SK-N-SH (cell line): ENCODE data around the gene COLEC11. TPM values are rescaled to one million over a fixed set of nuclear protein-coding genes. Genes with fewer than 3 reads are reported as not detected.

Experiments used
- CTCF ChIA-PET: fragments of 300-600, 350-600 bp; formaldehyde crosslinking; extraction: SDS; loops from one replicate; lab custom pipeline; 2021; lab: Yijun Ruan, JAX
- POLR2A ChIA-PET: fragments of 350-600 bp; sonication (Branson Sonifier 250); formaldehyde crosslinking; extraction: SDS; loops from one replicate; lab custom pipeline; 2020; ENCODE audit warnings: antibody characterized with exemption, inconsistent platforms; lab: Yijun Ruan, JAX
- DNase-seq: peaks from one replicate; pipeline ENCODE4 v3.0.0; 2012
- H2AFZ ChIP-seq: fragments of 200-600 bp; sonication (generic); 2 replicates; pipeline ENCODE4 v1.8.1; 2016; ENCODE audit warnings: antibody characterized with exemption, mild to moderate bottlenecking, low read depth
- H3F3A ChIP-seq: fragments of 200-600 bp; sonication (generic); replicated peaks from 2 replicates; pipeline ENCODE3; 2016; ENCODE audit warnings: antibody characterized with exemption, mild to moderate bottlenecking; ENCODE audit not compliant: insufficient read depth
- H3K27ac ChIP-seq, 2 experiments: fragments of 200-500 bp in 1 of 2; fragments of 200-600 bp in 1 of 2; sonication (Bioruptor generic) in 1 of 2; sonication (generic), shearing (Covaris generic) in 1 of 2; 2 replicates each; pipeline versions ENCODE4 v1.5.1 to v1.6.1; 2014 to 2016; ENCODE audit warnings: low read depth in 2 of 2, inconsistent platforms in 1 of 2, low read length in 1 of 2, mild to moderate bottlenecking in 1 of 2, mixed read lengths in 1 of 2
- H3K27me3 ChIP-seq: fragments of 200-600 bp; sonication (generic), shearing (Covaris generic); 2 replicates; pipeline ENCODE4 v1.6.1; 2016; ENCODE audit warnings: mixed run types; ENCODE audit not compliant: insufficient read depth
- H3K36me3 ChIP-seq, 2 experiments: fragments of 200-500 bp in 1 of 2; fragments of 200-600 bp in 1 of 2; sonication (Bioruptor generic) in 1 of 2; sonication (generic) in 1 of 2; replicated peaks in 1 of 2; 2 replicates each; pipeline versions ENCODE3 to v1.5.1; 2014 to 2016; ENCODE audit warnings: low read length in 1 of 2, mild to moderate bottlenecking in 1 of 2; ENCODE audit not compliant: insufficient read depth in 2 of 2, control insufficient read depth in 1 of 2
- H3K4me1 ChIP-seq, 2 experiments: fragments of 200-500 bp in 1 of 2; fragments of 200-600 bp in 1 of 2; sonication (Bioruptor generic) in 1 of 2; sonication (generic), shearing (Covaris generic) in 1 of 2; 2 replicates each; pipeline versions ENCODE4 v1.5.1 to v1.6.1; 2014 to 2016; ENCODE audit warnings: low read depth in 1 of 2, low read length in 1 of 2, mixed run types in 1 of 2; ENCODE audit not compliant: insufficient read depth in 2 of 2, control insufficient read depth in 1 of 2
- H3K4me2 ChIP-seq: fragments of 200-600 bp; sonication (generic), shearing (Covaris generic); 2 replicates; pipeline ENCODE4 v1.6.1; 2017; ENCODE audit warnings: mixed run types
- H3K4me3 ChIP-seq, 2 experiments: fragments of 200-500 bp in 1 of 2; fragments of 200-600 bp in 1 of 2; sonication (Bioruptor generic) in 1 of 2; sonication (generic), shearing (Covaris generic) in 1 of 2; 2 replicates each; pipeline versions ENCODE4 v1.5.1 to v1.8.1; 2014 to 2016; ENCODE audit warnings: low read depth in 2 of 2, inconsistent platforms in 1 of 2, low read length in 1 of 2, mild to moderate bottlenecking in 1 of 2, mixed read lengths in 1 of 2, moderate library complexity in 1 of 2
- H3K79me2 ChIP-seq: fragments of 200-600 bp; sonication (generic); 2 replicates; pipeline ENCODE4 v1.8.1; 2017; ENCODE audit warnings: mild to moderate bottlenecking; ENCODE audit not compliant: insufficient read depth
- H3K9ac ChIP-seq: fragments of 200-600 bp; sonication (generic); 2 replicates; pipeline ENCODE4 v1.6.1; 2017; ENCODE audit warnings: mixed run types
- H3K9me2 ChIP-seq: fragments of 200-600 bp; sonication (generic); 2 replicates; pipeline ENCODE4 v1.6.1; 2017; ENCODE audit warnings: mixed run types
- H3K9me3 ChIP-seq: fragments of 200-600 bp; sonication (generic); 2 replicates; pipeline ENCODE4 v1.6.1; 2017; ENCODE audit warnings: mixed run types, mild to moderate bottlenecking, moderate library complexity
- H4K20me1 ChIP-seq: fragments of 200-600 bp; sonication (generic); 2 replicates; pipeline ENCODE4 v1.6.1; 2017; ENCODE audit warnings: mild to moderate bottlenecking, mixed run types; ENCODE audit not compliant: insufficient read depth
- CHD2 ChIP-seq: fragments of 150-350 bp; IDR thresholded peaks from 2 replicates; pipeline ENCODE4 v1.6.1; 2018; ENCODE audit warnings: low read length; ENCODE audit not compliant: partially characterized antibody
- EP300 ChIP-seq, 2 experiments: IDR thresholded peaks; 2 replicates each; pipeline versions ENCODE4 v1.4.0 to v1.6.1; 2012; ENCODE audit warnings: borderline replicate concordance in 1 of 2, low read depth in 1 of 2, low read length in 1 of 2
- EZH2phosphoT487 ChIP-seq: fragments of 200-600 bp; sonication (generic); IDR thresholded peaks from 2 replicates; pipeline ENCODE4 v1.6.1; 2017; ENCODE audit warnings: low read depth, mixed run types, mild to moderate bottlenecking, antibody characterized with exemption, moderate library complexity, borderline replicate concordance
- FOSL2 ChIP-seq: IDR thresholded peaks from 2 replicates; pipeline ENCODE4 v1.4.0; 2012; ENCODE audit warnings: low read depth, mild to moderate bottlenecking, moderate library complexity, borderline replicate concordance
- FOXM1 ChIP-seq: IDR thresholded peaks from 2 replicates; pipeline ENCODE4 v1.4.0; 2012; ENCODE audit warnings: low read depth, mild to moderate bottlenecking
- GATA2 ChIP-seq: sonication (generic); formaldehyde crosslinking; IDR thresholded peaks from 2 replicates; pipeline ENCODE4 v1.5.0; 2020; ENCODE audit warnings: mild to moderate bottlenecking, missing genetic modification reagents
- JUND ChIP-seq: IDR thresholded peaks from 2 replicates; pipeline ENCODE4 v1.4.0; 2012
- MEF2A ChIP-seq: IDR thresholded peaks from 2 replicates; pipeline ENCODE4 v1.4.0; 2012; ENCODE audit warnings: low read depth, borderline replicate concordance
- NFIC ChIP-seq: IDR thresholded peaks from 2 replicates; pipeline ENCODE4 v1.4.0; 2012; ENCODE audit warnings: borderline replicate concordance
- NRF1 ChIP-seq: IDR thresholded peaks from 2 replicates; pipeline ENCODE4 v1.6.1; 2012; ENCODE audit warnings: low read depth, mild to moderate bottlenecking, low read length
- POLR2AphosphoS5 ChIP-seq: IDR thresholded peaks from 2 replicates; pipeline ENCODE4 v1.6.1; 2012; ENCODE audit warnings: low read depth, low read length
- RAD21 ChIP-seq: IDR thresholded peaks from 2 replicates; pipeline ENCODE4 v1.6.1; 2012; ENCODE audit warnings: mild to moderate bottlenecking, low read length
- RCOR1 ChIP-seq: fragments of 150-350 bp; IDR thresholded peaks from 2 replicates; pipeline ENCODE4 v1.6.1; 2017; ENCODE audit warnings: antibody characterized with exemption, low read length
- RFX5 ChIP-seq: IDR thresholded peaks from 2 replicates; pipeline ENCODE4 v1.6.1; 2012; ENCODE audit warnings: mild to moderate bottlenecking, improper control_type of control experiment, low read length
- RXRA ChIP-seq: IDR thresholded peaks from 2 replicates; pipeline ENCODE4 v1.4.0; 2012; ENCODE audit warnings: low read depth, mild to moderate bottlenecking, borderline replicate concordance
- SMC3 ChIP-seq: IDR thresholded peaks from 2 replicates; pipeline ENCODE4 v1.6.1; 2012; ENCODE audit warnings: low read depth, low read length, improper control_type of control experiment
- TEAD4 ChIP-seq: IDR thresholded peaks from 2 replicates; pipeline ENCODE4 v1.4.0; 2012; ENCODE audit warnings: mild to moderate bottlenecking, borderline replicate concordance; ENCODE audit not compliant: insufficient read depth
- WGBS: methylation state at CpG from one replicate; pipeline ENCODE4 v1.1.6; 2017; ENCODE audit warnings: low lambda C conversion rate; 5-methylcytosine and 5-hydroxymethylcytosine counted together
- polyA plus RNA-seq, 3 experiments: library from polyadenylated mRNA; depleted of rRNA; stranded (reverse); fragments of >200 nt; gene quantifications; 2 replicates each; pipeline ENCODE4 v1.2.3, GENCODE V29; 2012
- TF ChIP-seq, protein P1 (sequence below): IDR thresholded peaks from 2 replicates; pipeline ENCODE4 v1.4.0; 2012; ENCODE audit warnings: low read depth
- TF ChIP-seq, protein P2 (sequence below): IDR thresholded peaks from 2 replicates; pipeline ENCODE4 v1.4.0; 2012; ENCODE audit warnings: low read depth, borderline replicate concordance
- TF ChIP-seq, protein P3 (sequence below): IDR thresholded peaks from 2 replicates; pipeline ENCODE4 v1.6.1; 2012; ENCODE audit warnings: mild to moderate bottlenecking, low read depth, low read length, moderate library complexity
- TF ChIP-seq, protein P4 (sequence below): IDR thresholded peaks from 2 replicates; pipeline ENCODE4 v1.4.0; 2012; ENCODE audit warnings: low read depth, borderline replicate concordance

COLEC11 gene
- polyA plus RNA-seq, 1 of the 3 experiments (the other 2 are of a cell fraction), result 8.7 TPM

DNA sequence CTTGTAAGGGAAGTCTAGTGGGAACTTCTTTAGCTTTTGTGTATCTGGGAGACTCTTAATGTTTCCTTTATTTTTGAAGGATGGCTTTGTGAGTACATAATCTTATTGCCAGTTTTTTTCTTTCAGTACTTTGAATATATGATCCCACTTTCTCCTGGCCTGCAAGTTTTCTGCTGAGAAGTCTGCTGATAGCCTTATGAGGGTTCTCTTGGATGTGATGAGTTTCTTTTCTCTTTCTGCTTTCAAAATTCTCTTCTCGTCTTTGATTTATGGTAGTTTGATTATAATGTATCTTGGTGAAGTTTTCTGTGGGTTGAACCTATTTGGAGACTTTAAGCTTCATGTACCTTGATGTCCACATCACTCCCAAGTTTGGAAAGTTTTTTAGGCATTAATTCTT is 28.1 kb downstream of the COLEC11 start:
- Histone ChIP-seq H3K27ac (no peak overlapping the region), H3K79me2 (no peaks in the 10 kb centered on the region), H3F3A (no peaks in the 10 kb centered on the region), H3K9me3 (no peaks in the 10 kb centered on the region), H3K4me1 (peaks cover 0 to 4% of the 10 kb centered on the region in 2 experiments; a peak in 2 of 4 replicates), H2AFZ (no peak overlapping the region), H4K20me1 (no peaks in the 10 kb centered on the region), H3K36me3 (peaks cover 0 to 4% of the 10 kb centered on the region in 2 experiments), H3K4me2 (no peak overlapping the region), H3K9ac (no peak overlapping the region), H3K9me2 (no peaks in the 10 kb centered on the region), H3K4me3 (no peak overlapping the region), H3K27me3 (no peaks in the 10 kb centered on the region)
- POLR2A ChIA-PET, result no interaction called here
- no peak for DNase-seq
- CTCF ChIA-PET, result no interaction called here
- TF ChIP-seq MEF2A, result no peak
- TF ChIP-seq, protein P1, sequence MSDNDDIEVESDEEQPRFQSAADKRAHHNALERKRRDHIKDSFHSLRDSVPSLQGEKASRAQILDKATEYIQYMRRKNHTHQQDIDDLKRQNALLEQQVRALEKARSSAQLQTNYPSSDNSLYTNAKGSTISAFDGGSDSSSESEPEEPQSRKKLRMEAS, result no peak
- TF ChIP-seq RCOR1, result no peak
- no peak for TF ChIP-seq POLR2AphosphoS5
- TF ChIP-seq, protein P2, sequence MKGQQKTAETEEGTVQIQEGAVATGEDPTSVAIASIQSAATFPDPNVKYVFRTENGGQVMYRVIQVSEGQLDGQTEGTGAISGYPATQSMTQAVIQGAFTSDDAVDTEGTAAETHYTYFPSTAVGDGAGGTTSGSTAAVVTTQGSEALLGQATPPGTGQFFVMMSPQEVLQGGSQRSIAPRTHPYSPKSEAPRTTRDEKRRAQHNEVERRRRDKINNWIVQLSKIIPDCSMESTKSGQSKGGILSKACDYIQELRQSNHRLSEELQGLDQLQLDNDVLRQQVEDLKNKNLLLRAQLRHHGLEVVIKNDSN, result no peak
- TF ChIP-seq RFX5, result no peak
- TF ChIP-seq JUND, result no peak
- TF ChIP-seq TEAD4, result no peak
- TF ChIP-seq, protein P3, sequence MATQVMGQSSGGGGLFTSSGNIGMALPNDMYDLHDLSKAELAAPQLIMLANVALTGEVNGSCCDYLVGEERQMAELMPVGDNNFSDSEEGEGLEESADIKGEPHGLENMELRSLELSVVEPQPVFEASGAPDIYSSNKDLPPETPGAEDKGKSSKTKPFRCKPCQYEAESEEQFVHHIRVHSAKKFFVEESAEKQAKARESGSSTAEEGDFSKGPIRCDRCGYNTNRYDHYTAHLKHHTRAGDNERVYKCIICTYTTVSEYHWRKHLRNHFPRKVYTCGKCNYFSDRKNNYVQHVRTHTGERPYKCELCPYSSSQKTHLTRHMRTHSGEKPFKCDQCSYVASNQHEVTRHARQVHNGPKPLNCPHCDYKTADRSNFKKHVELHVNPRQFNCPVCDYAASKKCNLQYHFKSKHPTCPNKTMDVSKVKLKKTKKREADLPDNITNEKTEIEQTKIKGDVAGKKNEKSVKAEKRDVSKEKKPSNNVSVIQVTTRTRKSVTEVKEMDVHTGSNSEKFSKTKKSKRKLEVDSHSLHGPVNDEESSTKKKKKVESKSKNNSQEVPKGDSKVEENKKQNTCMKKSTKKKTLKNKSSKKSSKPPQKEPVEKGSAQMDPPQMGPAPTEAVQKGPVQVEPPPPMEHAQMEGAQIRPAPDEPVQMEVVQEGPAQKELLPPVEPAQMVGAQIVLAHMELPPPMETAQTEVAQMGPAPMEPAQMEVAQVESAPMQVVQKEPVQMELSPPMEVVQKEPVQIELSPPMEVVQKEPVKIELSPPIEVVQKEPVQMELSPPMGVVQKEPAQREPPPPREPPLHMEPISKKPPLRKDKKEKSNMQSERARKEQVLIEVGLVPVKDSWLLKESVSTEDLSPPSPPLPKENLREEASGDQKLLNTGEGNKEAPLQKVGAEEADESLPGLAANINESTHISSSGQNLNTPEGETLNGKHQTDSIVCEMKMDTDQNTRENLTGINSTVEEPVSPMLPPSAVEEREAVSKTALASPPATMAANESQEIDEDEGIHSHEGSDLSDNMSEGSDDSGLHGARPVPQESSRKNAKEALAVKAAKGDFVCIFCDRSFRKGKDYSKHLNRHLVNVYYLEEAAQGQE, result no peak
- WGBS, result 47% methylated on average over 1 of the region's 1 CpG

DNA sequence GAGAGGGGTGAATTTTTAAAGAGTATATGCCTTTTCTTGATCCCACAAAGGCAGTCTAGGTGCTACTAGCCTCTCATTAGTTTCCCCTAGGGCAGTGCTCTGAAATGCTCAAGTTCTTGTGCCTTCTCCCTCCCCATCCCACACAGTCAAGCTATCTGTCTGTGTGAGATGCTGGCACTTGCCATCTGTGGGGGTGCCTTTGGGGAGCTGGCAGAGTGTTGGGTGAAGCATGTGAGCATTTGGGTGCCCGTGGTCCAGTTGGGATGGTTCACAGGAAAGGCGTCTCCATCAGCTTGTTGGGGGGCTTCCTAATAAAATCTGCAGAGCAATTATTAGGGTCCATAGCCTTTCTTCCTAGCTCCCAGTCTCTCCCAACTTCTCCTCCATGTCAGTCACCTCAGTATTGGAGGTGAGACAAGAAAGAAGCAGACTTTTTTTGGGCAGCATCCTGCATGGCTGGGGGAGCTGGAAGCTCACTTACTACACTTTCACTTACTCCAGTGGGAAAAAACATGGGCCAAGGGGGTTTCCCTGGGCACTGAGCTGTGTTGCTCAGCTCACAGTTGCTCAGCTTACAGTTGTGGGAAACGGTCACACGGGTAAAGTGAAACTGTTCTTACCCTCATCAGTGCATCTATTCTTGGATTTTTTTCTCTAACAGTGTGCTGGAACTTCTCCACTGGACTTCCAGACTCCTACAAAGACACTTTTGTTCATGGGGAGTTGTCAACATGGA is 29.3 kb downstream of the COLEC11 start:
- no peak overlapping the region for H3K27ac ChIP-seq
- H3K4me2 ChIP-seq, result no peak overlapping the region
- ChIA-PET CTCF (no interaction called here), POLR2A (no interaction called here)
- H3K4me3 ChIP-seq, result no peak overlapping the region
- peaks cover 0 to 4% of the 10 kb centered on the region in 2 experiments for H3K36me3 ChIP-seq
- H3F3A ChIP-seq, result no peaks in the 10 kb centered on the region
- no peaks in the 10 kb centered on the region for H3K27me3 ChIP-seq
- WGBS, result 61% methylated on average over 4 of the region's 4 CpGs
- H2AFZ ChIP-seq, result no peak overlapping the region
- no peak for DNase-seq
- H3K9me3 ChIP-seq, result no peaks in the 10 kb centered on the region
- H3K4me1 ChIP-seq, result no peaks in the 10 kb centered on the region; a peak in 1 of 4 replicates
- no peaks in the 10 kb centered on the region for H4K20me1 ChIP-seq
- no peaks in the 10 kb centered on the region for H3K79me2 ChIP-seq
- H3K9ac ChIP-seq, result no peak overlapping the region
- no peaks in the 10 kb centered on the region for H3K9me2 ChIP-seq
- TF ChIP-seq JUND (no peak), CHD2 (no peak), FOXM1 (no peak), RXRA (no peak), RAD21 (no peak), NFIC (no peak), NRF1 (no peak), SMC3 (no peak), FOSL2 (no peak), EZH2phosphoT487 (no peak), GATA2 (CRISPR knock-in tag) (no peak), EP300 (IDR thresholded peaks at IDR 0.05; ENCODE audit: borderline replicate concordance in 1 of 2, low read depth in 1 of 2, low read length in 1 of 2) (no peak)
- TF ChIP-seq, protein P2, result no peak
- TF ChIP-seq, protein P4, sequence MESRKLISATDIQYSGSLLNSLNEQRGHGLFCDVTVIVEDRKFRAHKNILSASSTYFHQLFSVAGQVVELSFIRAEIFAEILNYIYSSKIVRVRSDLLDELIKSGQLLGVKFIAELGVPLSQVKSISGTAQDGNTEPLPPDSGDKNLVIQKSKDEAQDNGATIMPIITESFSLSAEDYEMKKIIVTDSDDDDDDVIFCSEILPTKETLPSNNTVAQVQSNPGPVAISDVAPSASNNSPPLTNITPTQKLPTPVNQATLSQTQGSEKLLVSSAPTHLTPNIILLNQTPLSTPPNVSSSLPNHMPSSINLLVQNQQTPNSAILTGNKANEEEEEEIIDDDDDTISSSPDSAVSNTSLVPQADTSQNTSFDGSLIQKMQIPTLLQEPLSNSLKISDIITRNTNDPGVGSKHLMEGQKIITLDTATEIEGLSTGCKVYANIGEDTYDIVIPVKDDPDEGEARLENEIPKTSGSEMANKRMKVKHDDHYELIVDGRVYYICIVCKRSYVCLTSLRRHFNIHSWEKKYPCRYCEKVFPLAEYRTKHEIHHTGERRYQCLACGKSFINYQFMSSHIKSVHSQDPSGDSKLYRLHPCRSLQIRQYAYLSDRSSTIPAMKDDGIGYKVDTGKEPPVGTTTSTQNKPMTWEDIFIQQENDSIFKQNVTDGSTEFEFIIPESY, result no peak
